Testis (tissue), 2 donors: ENCODE results near the gene PWWP2B.

Experiments used
- POLR2A ChIP-seq: fragments of 450-650 bp; IDR thresholded peaks from one replicate; pipeline ENCODE4 v1.6.1; 2017; ENCODE audit warnings: antibody characterized with exemption, mild to moderate bottlenecking, moderate library complexity
- TF ChIP-seq, protein P1 (sequence below), 3 experiments: fragments of 450-650 bp in 2 of 3; fragments of 200-600 bp in 1 of 3; sonication (generic) in 1 of 3; IDR thresholded peaks; one replicate each; pipeline ENCODE4 v1.5.1; 2016 to 2019; ENCODE audit warnings: antibody characterized with exemption in 3 of 3, mild to moderate bottlenecking in 2 of 3, moderate library complexity in 1 of 3

DNA sequence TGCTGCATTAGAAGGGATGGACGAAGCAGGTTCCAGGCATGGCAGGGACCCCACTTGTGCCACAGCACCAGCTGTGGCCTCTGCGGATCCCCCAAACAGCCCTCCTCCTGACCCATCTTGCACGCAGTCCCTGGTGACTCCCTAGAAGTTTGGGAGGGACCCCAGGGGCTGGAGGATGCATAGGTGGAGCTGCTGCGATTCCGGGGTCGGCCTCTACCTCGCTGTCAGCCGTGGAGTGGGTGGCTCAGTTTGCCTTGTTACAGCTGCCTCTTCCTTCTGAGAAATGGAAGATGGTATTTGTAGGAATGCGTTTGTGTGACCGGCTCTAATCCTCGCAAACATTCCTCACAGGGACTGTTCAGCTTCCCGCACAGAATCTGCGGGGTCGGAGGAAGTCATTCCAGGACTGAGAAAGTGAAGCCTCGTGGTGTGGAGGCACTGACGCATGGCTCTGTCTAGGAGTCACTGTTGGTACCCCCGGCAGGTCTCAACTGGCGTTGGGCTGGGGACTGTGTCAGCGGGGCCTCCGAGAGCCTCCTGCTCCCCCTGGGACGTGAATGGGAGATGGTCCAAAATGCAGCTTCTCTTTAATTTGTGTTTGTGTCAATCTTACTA is 17.5 kb downstream of the PWWP2B start:
- TF ChIP-seq, protein P1, sequence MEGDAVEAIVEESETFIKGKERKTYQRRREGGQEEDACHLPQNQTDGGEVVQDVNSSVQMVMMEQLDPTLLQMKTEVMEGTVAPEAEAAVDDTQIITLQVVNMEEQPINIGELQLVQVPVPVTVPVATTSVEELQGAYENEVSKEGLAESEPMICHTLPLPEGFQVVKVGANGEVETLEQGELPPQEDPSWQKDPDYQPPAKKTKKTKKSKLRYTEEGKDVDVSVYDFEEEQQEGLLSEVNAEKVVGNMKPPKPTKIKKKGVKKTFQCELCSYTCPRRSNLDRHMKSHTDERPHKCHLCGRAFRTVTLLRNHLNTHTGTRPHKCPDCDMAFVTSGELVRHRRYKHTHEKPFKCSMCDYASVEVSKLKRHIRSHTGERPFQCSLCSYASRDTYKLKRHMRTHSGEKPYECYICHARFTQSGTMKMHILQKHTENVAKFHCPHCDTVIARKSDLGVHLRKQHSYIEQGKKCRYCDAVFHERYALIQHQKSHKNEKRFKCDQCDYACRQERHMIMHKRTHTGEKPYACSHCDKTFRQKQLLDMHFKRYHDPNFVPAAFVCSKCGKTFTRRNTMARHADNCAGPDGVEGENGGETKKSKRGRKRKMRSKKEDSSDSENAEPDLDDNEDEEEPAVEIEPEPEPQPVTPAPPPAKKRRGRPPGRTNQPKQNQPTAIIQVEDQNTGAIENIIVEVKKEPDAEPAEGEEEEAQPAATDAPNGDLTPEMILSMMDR (IDR thresholded peaks at IDR 0.05), result no peak
- TF ChIP-seq POLR2A, result no peak
